ENCODE measurements around the gene SERAC1. TPM values are rescaled to one million over a fixed set of nuclear protein-coding genes. Genes with fewer than 3 reads are reported as not detected.
A peak's percentile ranks its signal among the peaks of the same experiment; 100 is the strongest.

The SERAC1 gene
- total RNA-seq, 1 donor from 2014 or later: 9.5 TPM

DNA sequence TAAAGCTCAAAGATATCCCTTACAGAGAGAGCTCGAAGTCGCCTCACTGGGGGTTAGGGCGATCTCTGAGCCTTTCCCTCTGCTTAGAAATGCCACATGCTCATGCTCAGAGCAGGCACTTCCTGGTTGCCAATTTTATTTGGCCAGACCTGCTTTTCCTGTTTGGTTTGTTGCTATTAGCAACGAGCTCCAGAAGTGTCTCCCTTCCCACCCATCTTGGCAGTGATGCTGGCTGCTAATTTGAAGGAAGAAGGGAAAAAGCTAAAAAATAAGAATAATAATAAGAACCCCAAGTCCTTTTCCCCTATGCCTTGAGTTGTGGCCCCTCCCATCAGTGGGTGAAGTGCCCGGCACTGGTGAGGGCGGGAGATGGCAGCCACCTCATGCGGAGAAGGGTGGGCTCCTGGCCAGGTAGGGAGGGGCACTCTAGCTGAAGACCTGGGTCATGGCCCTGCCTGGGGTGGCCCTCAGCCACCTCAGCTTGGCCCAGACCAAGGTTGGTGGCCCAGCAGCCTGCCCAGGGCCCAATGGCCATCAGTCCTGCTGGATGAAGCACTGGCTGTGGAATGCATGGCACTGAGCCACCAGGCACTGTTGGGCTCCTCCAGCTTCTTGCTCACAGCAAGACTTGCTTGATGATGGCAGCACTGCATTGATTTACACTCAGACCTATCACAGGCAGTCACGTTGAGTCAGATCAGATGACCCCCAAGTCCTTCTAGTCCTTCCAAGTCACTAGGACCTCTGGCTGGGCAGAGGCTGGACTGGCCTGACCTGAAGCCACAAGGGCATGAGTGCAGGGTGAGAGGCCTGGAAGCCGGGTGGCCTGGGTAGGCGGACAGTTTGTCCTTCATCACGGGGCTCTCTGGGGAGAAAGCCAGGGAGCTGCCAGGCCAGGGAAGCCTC is 107.4 kb downstream of the SERAC1 start:
- DNase-seq (ENCODE audit: low read depth, low spot score): peak; percentile 87

Other genes with a start within 250 kb of the SERAC1 start
- gene SYNJ2, start 186.4 kb downstream of the SERAC1 start, total RNA-seq: 60.3 and 62.3 TPM in 2 replicates
- 3.6 and 6.1 TPM in 2 replicates for gene GTF2H5, start 88 bp upstream of the SERAC1 start, total RNA-seq
- gene TULP4, start 144.2 kb upstream of the SERAC1 start, total RNA-seq: 74.8 and 77.1 TPM in 2 replicates

All from pulmonary artery endothelial cell (primary cell).